HCT116 (cell line): ENCODE measurements around the gene RAI14. TPM values are rescaled to one million over a fixed set of nuclear protein-coding genes. Genes with fewer than 3 reads are reported as not detected.

Experiments
- ATAC-seq: fragments of 200-7000 bp; cut with Tn5 transposase; 2 replicates; pipeline ENCODE4 v1.9.1; 2020; ENCODE audit warnings: mild to moderate bottlenecking, moderate library complexity
- BruUV-seq: library from RNA; stranded (reverse); fragments of 400-500 nt; replicated peaks from 2 replicates; lab custom pipeline; 2021; lab: Mats Ljungman, UMichigan
- CTCF ChIA-PET: fragments of 300-600 bp; sonication (Branson Sonifier 250); formaldehyde crosslinking; loops from one replicate; lab custom pipeline; 2021; ENCODE audit warnings: antibody characterized with exemption; lab: Charles Lee
- POLR2A ChIA-PET: fragments of 300-600, 350-600 bp; sonication (Branson Sonifier 250); formaldehyde crosslinking; loops from one replicate; lab custom pipeline; 2021; ENCODE audit warnings: antibody characterized with exemption; lab: Charles Lee
- RAD21 ChIA-PET, 2 experiments: fragments of 300-600 bp; sonication (Branson Sonifier 250); formaldehyde crosslinking; loops; one replicate each; lab custom pipeline; 2023; ENCODE audit warnings: low total read pairs in 2 of 2; ENCODE audit not compliant: uncharacterized antibody in 2 of 2, unreplicated experiment in 2 of 2, low non-redundant PET in 1 of 2; lab: Charles Lee
- DNase-seq: peaks from one replicate; pipeline ENCODE4 v3.0.0-alpha.2; 2010; ENCODE audit warnings: low read depth, low spot score
- H2AFZ ChIP-seq: fragments of 200-600 bp; shearing (Covaris generic), sonication (generic); 2 replicates; pipeline ENCODE4 v1.6.1; 2017; ENCODE audit warnings: low read depth, mixed run types, mixed read lengths, antibody characterized with exemption, low read length; ENCODE audit not compliant: poor library complexity, severe bottlenecking
- H3K27ac ChIP-seq: 2 replicates; pipeline ENCODE4 v1.5.1; 2012; ENCODE audit warnings: low read depth, low read length
- H3K27me3 ChIP-seq: fragments of 200-600 bp; sonication (generic); 2 replicates; pipeline ENCODE4 v1.6.1; 2016; ENCODE audit warnings: mixed run types, low read length, mixed read lengths; ENCODE audit not compliant: insufficient read depth
- H3K36me3 ChIP-seq, 2 experiments: fragments of 200-500 bp in 1 of 2; fragments of 200-600 bp in 1 of 2; sonication (Bioruptor generic) in 1 of 2; sonication (generic) in 1 of 2; 2 replicates each; pipeline versions ENCODE4 v1.5.1 to v1.6.1; 2014 to 2016; ENCODE audit warnings: low read length in 2 of 2, inconsistent platforms in 1 of 2, mixed read lengths in 1 of 2, mixed run types in 1 of 2; ENCODE audit not compliant: insufficient read depth in 2 of 2, control insufficient read depth in 1 of 2
- H3K4me1 ChIP-seq, 2 experiments: fragments of 200-600 bp in 1 of 2; sonication (generic) in 1 of 2; 2 replicates each; pipeline versions ENCODE4 v1.5.1 to v1.6.1; 2012 to 2017; ENCODE audit warnings: low read length in 2 of 2, inconsistent platforms in 1 of 2, mild to moderate bottlenecking in 1 of 2, mixed read lengths in 1 of 2, mixed run types in 1 of 2, moderate library complexity in 1 of 2; ENCODE audit not compliant: insufficient read depth in 2 of 2, control insufficient read depth in 1 of 2
- H3K4me2 ChIP-seq: fragments of 200-600 bp; sonication (generic); 2 replicates; pipeline ENCODE4 v1.6.1; 2017; ENCODE audit warnings: mixed run types, low read length, mixed read lengths
- H3K4me3 ChIP-seq, 2 experiments: fragments of 200-600 bp in 1 of 2; sonication (generic) in 1 of 2; replicated peaks in 1 of 2; 2 replicates each; pipeline ENCODE4 v1.5.1; 2011 to 2016; ENCODE audit warnings: low read length in 2 of 2, control low read depth in 1 of 2, low read depth in 1 of 2, mild to moderate bottlenecking in 1 of 2, mixed read lengths in 1 of 2, mixed run types in 1 of 2
- H3K79me2 ChIP-seq: fragments of 200-600 bp; sonication (generic); 2 replicates; pipeline ENCODE4 v1.6.1; 2017; ENCODE audit warnings: mild to moderate bottlenecking, mixed run types, low read length, moderate library complexity, mixed read lengths; ENCODE audit not compliant: insufficient read depth
- H3K9ac ChIP-seq: fragments of 200-600 bp; sonication (generic); 2 replicates; pipeline ENCODE4 v1.6.1; 2016; ENCODE audit warnings: low read length, mixed read lengths
- H3K9me2 ChIP-seq: fragments of 200-600 bp; sonication (generic), shearing (Covaris generic); 2 replicates; pipeline ENCODE4 v1.6.1; 2017; ENCODE audit warnings: mixed run types, mild to moderate bottlenecking, moderate library complexity; ENCODE audit not compliant: insufficient read depth
- H3K9me3 ChIP-seq, 2 experiments: fragments of 200-500 bp in 1 of 2; fragments of 200-600 bp in 1 of 2; sonication (Bioruptor generic) in 1 of 2; sonication (generic) in 1 of 2; 2 replicates each; pipeline ENCODE4 v1.6.1; 2014 to 2017; ENCODE audit warnings: low read length in 2 of 2, mixed read lengths in 2 of 2, inconsistent platforms in 1 of 2, low read depth in 1 of 2, mild to moderate bottlenecking in 1 of 2, mixed run types in 1 of 2, moderate library complexity in 1 of 2; ENCODE audit not compliant: control insufficient read depth in 1 of 2, insufficient read depth in 1 of 2
- H4K20me1 ChIP-seq: fragments of 200-600 bp; sonication (generic), shearing (Covaris generic); 2 replicates; pipeline ENCODE4 v1.6.1; 2017; ENCODE audit warnings: mixed run types, mild to moderate bottlenecking, moderate library complexity; ENCODE audit not compliant: insufficient read depth
- CBX3 ChIP-seq: IDR thresholded peaks from 2 replicates; pipeline ENCODE4 v1.6.1; 2012; ENCODE audit warnings: low read depth
- CTCF ChIP-seq, 3 experiments: fragments of 200-600 bp in 1 of 3; sonication (generic) in 1 of 3; IDR thresholded peaks in 2 of 3; conservative IDR thresholded peaks in 1 of 3; 2 replicates each; pipeline ENCODE4 v1.5.1; 2012 to 2017; ENCODE audit warnings: low read depth in 2 of 3, low read length in 2 of 3, antibody characterized with exemption in 1 of 3, borderline replicate concordance in 1 of 3, control low read depth in 1 of 3, mild to moderate bottlenecking in 1 of 3, mixed read lengths in 1 of 3, mixed run types in 1 of 3, moderate library complexity in 1 of 3; ENCODE audit not compliant: insufficient read depth in 1 of 3
- EGR1 ChIP-seq: IDR thresholded peaks from 2 replicates; pipeline ENCODE4 v1.6.1; 2012; ENCODE audit warnings: low read depth
- FOSL1 ChIP-seq: IDR thresholded peaks from 2 replicates; pipeline ENCODE4 v1.6.1; 2012; ENCODE audit warnings: low read depth
- JUND ChIP-seq: IDR thresholded peaks from 2 replicates; pipeline ENCODE4 v1.6.1; 2012
- POLR2AphosphoS5 ChIP-seq: IDR thresholded peaks from 2 replicates; pipeline ENCODE4 v1.6.1; 2011; ENCODE audit warnings: mild to moderate bottlenecking, low read depth, low read length, moderate library complexity
- REST ChIP-seq: IDR thresholded peaks from 2 replicates; pipeline ENCODE4 v1.6.1; 2012; ENCODE audit warnings: low read depth
- SIN3A ChIP-seq: IDR thresholded peaks from 2 replicates; pipeline ENCODE4 v1.6.1; 2012; ENCODE audit warnings: low read depth
- SRF ChIP-seq: IDR thresholded peaks from 2 replicates; pipeline ENCODE4 v1.6.1; 2012; ENCODE audit warnings: low read depth
- ZBTB33 ChIP-seq: IDR thresholded peaks from 2 replicates; pipeline ENCODE4 v1.6.1; 2011; ENCODE audit warnings: mild to moderate bottlenecking, low read length, moderate library complexity; ENCODE audit not compliant: insufficient replicate concordance; ENCODE audit errors: extremely low read depth
- intact Hi-C: fragments of 100-400 bp; cut with micrococcal nuclease; formaldehyde crosslinking; loops from 2 replicates; pipeline ENCODE4 v1.10.0; 2022
- total RNA-seq: library from RNA; stranded (reverse); gene quantifications from one replicate; pipeline ENCODE4 v1.2.1, GENCODE V29; 2021; ENCODE audit not compliant: unreplicated experiment

The RAI14 gene
- total RNA-seq, 1 experiment from 2014 or later: 47.9 TPM

GRCh38 chr5:34648039-34648839, 7.9 kb upstream of the RAI14 start:
- no peak for TF ChIP-seq SIN3A
- no peak for TF ChIP-seq EGR1
- no peak for TF ChIP-seq REST
- TF ChIP-seq CBX3: no peak
- no peak for TF ChIP-seq CTCF (IDR thresholded peaks at IDR 0.05 in 2 of 3, conservative IDR thresholded peaks at IDR 0.05 in 1 of 3; ENCODE audit: borderline replicate concordance in 1 of 3, insufficient read depth in 1 of 3, low read depth in 2 of 3, low read length in 2 of 3)
- TF ChIP-seq FOSL1: no peak
- TF ChIP-seq JUND: no peak
- no peak for TF ChIP-seq ZBTB33
- no peak for TF ChIP-seq SRF
- no peak for TF ChIP-seq POLR2AphosphoS5
- CTCF ChIA-PET: no interaction called here
- ATAC-seq (no peak), DNase-seq (no peak)
- BruUV-seq: no TSS peak
- Histone ChIP-seq H3K79me2 (no peaks in the 10 kb centered on the region), H3K27ac (no peak overlapping the region), H3K4me1 (no peaks in the 10 kb centered on the region), H2AFZ (no peak overlapping the region), H3K9me2 (no peaks in the 10 kb centered on the region), H3K4me3 (no peak overlapping the region), H3K4me2 (no peak overlapping the region), H3K36me3 (no peaks in the 10 kb centered on the region), H3K27me3 (no peaks in the 10 kb centered on the region; the same call in 1 of the 2 replicates), H3K9ac (no peak overlapping the region), H3K9me3 (no peaks in the 10 kb centered on the region), H4K20me1 (no peaks in the 10 kb centered on the region)
- RAD21 ChIA-PET: no interaction called here
- POLR2A ChIA-PET: no interaction called here
- intact Hi-C loops: no loop called here
